Fibroblast of lung (primary cell): Measurements from ENCODE around the gene JARID2. TPM values are rescaled to one million over a fixed set of nuclear protein-coding genes. Genes with fewer than 3 reads are reported as not detected.

ENCODE experiments used
- DNase-seq, 2 donors: peaks; one replicate each; pipeline versions ENCODE4 v3.0.0 to v3.0.0-alpha.2; 2010; ENCODE audit warnings: low read depth in 2 of 2
- H2AFZ ChIP-seq: 2 replicates; pipeline ENCODE4 v1.5.1; 2012; ENCODE audit warnings: low read length, control low read depth, inconsistent platforms
- H3K27ac ChIP-seq: 2 replicates; pipeline ENCODE4 v1.5.1; 2011; ENCODE audit warnings: low read length, control low read depth; ENCODE audit not compliant: insufficient read depth
- H3K27me3 ChIP-seq: 2 replicates; pipeline ENCODE4 v1.5.1; 2011; ENCODE audit warnings: mild to moderate bottlenecking, low read length; ENCODE audit not compliant: control insufficient read depth, insufficient read depth
- H3K36me3 ChIP-seq: 2 replicates; pipeline ENCODE4 v1.5.1; 2011; ENCODE audit warnings: low read length; ENCODE audit not compliant: control insufficient read depth, insufficient read depth
- H3K4me1 ChIP-seq: 2 replicates; pipeline ENCODE4 v1.5.1; 2011; ENCODE audit warnings: low read length; ENCODE audit not compliant: control insufficient read depth, insufficient read depth; ENCODE audit errors: extremely low read depth
- H3K4me2 ChIP-seq: 2 replicates; pipeline ENCODE4 v1.5.1; 2011; ENCODE audit warnings: low read length, control low read depth; ENCODE audit not compliant: insufficient read depth; ENCODE audit errors: extremely low read depth
- H3K4me3 ChIP-seq, 4 experiments: fragments of 200-600 bp in 1 of 4; sonication (generic) in 1 of 4; replicated peaks in 1 of 4; 2 replicates each; pipeline ENCODE4 v1.5.1; 2011 to 2016; ENCODE audit warnings: low read length in 4 of 4, low read depth in 3 of 4, mild to moderate bottlenecking in 3 of 4, control low read depth in 2 of 4, inconsistent platforms in 1 of 4, mixed read lengths in 1 of 4; ENCODE audit not compliant: insufficient read depth in 1 of 4; ENCODE audit errors: control extremely low read depth in 1 of 4
- H3K79me2 ChIP-seq: 2 replicates; pipeline ENCODE4 v1.5.1; 2012; ENCODE audit warnings: mild to moderate bottlenecking, low read length, inconsistent platforms; ENCODE audit not compliant: control insufficient read depth, insufficient read depth
- H3K9ac ChIP-seq: 2 replicates; pipeline ENCODE4 v1.5.1; 2011; ENCODE audit warnings: mild to moderate bottlenecking, low read length, control low read depth; ENCODE audit not compliant: insufficient read depth
- H3K9me3 ChIP-seq: 2 replicates; pipeline ENCODE4 v1.5.1; 2012; ENCODE audit warnings: low read depth, low read length; ENCODE audit not compliant: control insufficient read depth, insufficient read depth
- H4K20me1 ChIP-seq: 2 replicates; pipeline ENCODE4 v1.5.1; 2011; ENCODE audit warnings: low read length; ENCODE audit not compliant: control insufficient read depth, insufficient read depth; ENCODE audit errors: extremely low read depth
- CTCF ChIP-seq, 2 donors: IDR thresholded peaks in 1 of 2; conservative IDR thresholded peaks in 1 of 2; 1 replicate in 1 of 2; 2 replicates in 1 of 2; pipeline ENCODE4 v1.5.1; 2011 to 2012; ENCODE audit warnings: low read length in 2 of 2, control low read depth in 1 of 2, inconsistent platforms in 1 of 2, low read depth in 1 of 2, mild to moderate bottlenecking in 1 of 2
- EZH2 ChIP-seq: IDR thresholded peaks from 2 replicates; pipeline ENCODE4 v1.5.1; 2012; ENCODE audit warnings: low read length, control low read depth, mild to moderate bottlenecking; ENCODE audit errors: missing control alignments
- polyA plus RNA-seq, 2 donors: library from polyadenylated mRNA; depleted of rRNA in 1 of 2; stranded (reverse) in 1 of 2; unstranded in 1 of 2; fragments of >200 nt; gene quantifications; 2 replicates each; pipeline ENCODE4 v1.2.1, GENCODE V29; 2011 to 2012; ENCODE audit warnings: missing spikeins in 1 of 2
- total RNA-seq: library from RNA; depleted of rRNA; stranded (reverse); fragments of >200 nt; gene quantifications from 2 replicates; pipeline ENCODE4 v1.2.1, GENCODE V29; 2014

JARID2 gene
- total and polyA plus RNA-seq, 2 donors (not counting 1 experiment from before 2014, with no cell fraction given) = 5.0 to 8.2 TPM

GRCh38 chr6:15260099-15260821, 14.4 kb downstream of the JARID2 start:
- TF ChIP-seq EZH2 = no peak
- TF ChIP-seq CTCF (conservative IDR thresholded peaks at IDR 0.05 in 1 of 2, IDR thresholded peaks at IDR 0.05 in 1 of 2; ENCODE audit: low read depth in 1 of 2, low read length in 2 of 2) = no peak
- Histone ChIP-seq H3K9ac (no peak overlapping the region), H2AFZ (no peak overlapping the region), H3K4me2 (no peak overlapping the region), H4K20me1 (peaks cover 2% of the 10 kb centered on the region), H3K4me3 (no peak overlapping the region), H3K9me3 (no peaks in the 10 kb centered on the region), H3K27ac (no peak overlapping the region), H3K36me3 (no peaks in the 10 kb centered on the region), H3K4me1 (peaks cover 17% of the 10 kb centered on the region), H3K27me3 (no peaks in the 10 kb centered on the region), H3K79me2 (peaks cover 28% of the 10 kb centered on the region)
- peak; percentile 84 to 91 for DNase-seq

- no peak for TF ChIP-seq EZH2
- TF ChIP-seq CTCF (conservative IDR thresholded peaks at IDR 0.05 in 1 of 2, IDR thresholded peaks at IDR 0.05 in 1 of 2; ENCODE audit: low read depth in 1 of 2, low read length in 2 of 2) = no peak
These were observed 18.0 kb downstream of the JARID2 start for GRCh38 chr6:15263780-15264374.

GRCh38 chr6:15264412-15264811, 18.5 kb downstream of the JARID2 start:
- Histone ChIP-seq H3K4me3 (no peak overlapping the region), H3K4me1 (peaks cover 29% of the 10 kb centered on the region), H3K36me3 (no peaks in the 10 kb centered on the region), H4K20me1 (no peaks in the 10 kb centered on the region), H3K4me2 (no peak overlapping the region), H3K79me2 (peaks cover 44% of the 10 kb centered on the region), H3K9ac (no peak overlapping the region), H3K27me3 (no peaks in the 10 kb centered on the region), H2AFZ (no peak overlapping the region), H3K9me3 (no peaks in the 10 kb centered on the region), H3K27ac (no peak overlapping the region)
- no peak for DNase-seq
- TF ChIP-seq CTCF (conservative IDR thresholded peaks at IDR 0.05 in 1 of 2, IDR thresholded peaks at IDR 0.05 in 1 of 2; ENCODE audit: low read depth in 1 of 2, low read length in 2 of 2) (no peak), EZH2 (no peak)

More at GRCh38 chr6:15263780-15264374, 18.0 kb downstream of the JARID2 start:
- no peak overlapping the region for H2AFZ ChIP-seq
- H3K4me1 ChIP-seq = peaks cover 33% of the 10 kb centered on the region
- no peak overlapping the region for H3K4me2 ChIP-seq
- H3K9ac ChIP-seq = no peak overlapping the region
- no peaks in the 10 kb centered on the region for H3K36me3 ChIP-seq
- no peak overlapping the region for H3K4me3 ChIP-seq
- no peaks in the 10 kb centered on the region for H4K20me1 ChIP-seq
- no peak for DNase-seq
- no peak overlapping the region for H3K27ac ChIP-seq
- H3K79me2 ChIP-seq = peaks cover 40% of the 10 kb centered on the region
- H3K27me3 ChIP-seq = no peaks in the 10 kb centered on the region
- no peaks in the 10 kb centered on the region for H3K9me3 ChIP-seq
